Glutamatergic neuron (in vitro differentiated cells): ENCODE results near the gene RFESD. TPM values are rescaled to one million over a fixed set of nuclear protein-coding genes. Genes with fewer than 3 reads are reported as not detected.
"Not testable (repeated sequence)": the region's sequence is repeated elsewhere in the genome, so short reads cannot be mapped to it uniquely, and the experiment has no call there.

Experiments
- DNase-seq: peaks from one replicate; pipeline ENCODE4 v3.0.0; 2022
- H3K27ac Mint-ChIP-seq: one replicate; pipeline ENCODE4 v1.8.0; 2020; ENCODE audit warnings: mild to moderate bottlenecking, mixed read lengths, inconsistent platforms; ENCODE audit not compliant: unreplicated experiment
- H3K27me3 Mint-ChIP-seq: one replicate; pipeline ENCODE4 v1.8.0; 2020; ENCODE audit warnings: mild to moderate bottlenecking, moderate library complexity, mixed read lengths, inconsistent platforms; ENCODE audit not compliant: unreplicated experiment
- H3K36me3 Mint-ChIP-seq: one replicate; pipeline ENCODE4 v1.8.0; 2020; ENCODE audit warnings: mild to moderate bottlenecking, mixed read lengths, inconsistent platforms; ENCODE audit not compliant: unreplicated experiment
- H3K4me1 Mint-ChIP-seq: one replicate; pipeline ENCODE4 v1.8.0; 2020; ENCODE audit warnings: mild to moderate bottlenecking, low read depth, mixed read lengths, inconsistent platforms; ENCODE audit not compliant: unreplicated experiment
- H3K4me3 Mint-ChIP-seq: one replicate; pipeline ENCODE4 v1.8.0; 2020; ENCODE audit warnings: mild to moderate bottlenecking, mixed read lengths, inconsistent platforms; ENCODE audit not compliant: unreplicated experiment
- H3K9me3 Mint-ChIP-seq: one replicate; pipeline ENCODE4 v1.8.0; 2020; ENCODE audit warnings: mild to moderate bottlenecking, moderate library complexity, mixed read lengths, inconsistent platforms; ENCODE audit not compliant: unreplicated experiment
- total RNA-seq: library from RNA; stranded (reverse); fragmentation: NEBNext Ultra II Directional; extraction: Animal tissue kit (Norgen Biotek cat#: 25700); gene quantifications from one replicate; pipeline ENCODE4 v1.2.1, GENCODE V29; 2021; ENCODE audit not compliant: unreplicated experiment
- TF ChIP-seq, protein P1 (sequence below): fragments of 200-600 bp; sonication (generic); IDR thresholded peaks from one replicate; pipeline ENCODE4 v1.5.0; 2021; ENCODE audit not compliant: partially characterized antibody, unreplicated experiment

Gene RFESD
- total RNA-seq, 1 donor from 2014 or later, result 1.1 TPM

DNA sequence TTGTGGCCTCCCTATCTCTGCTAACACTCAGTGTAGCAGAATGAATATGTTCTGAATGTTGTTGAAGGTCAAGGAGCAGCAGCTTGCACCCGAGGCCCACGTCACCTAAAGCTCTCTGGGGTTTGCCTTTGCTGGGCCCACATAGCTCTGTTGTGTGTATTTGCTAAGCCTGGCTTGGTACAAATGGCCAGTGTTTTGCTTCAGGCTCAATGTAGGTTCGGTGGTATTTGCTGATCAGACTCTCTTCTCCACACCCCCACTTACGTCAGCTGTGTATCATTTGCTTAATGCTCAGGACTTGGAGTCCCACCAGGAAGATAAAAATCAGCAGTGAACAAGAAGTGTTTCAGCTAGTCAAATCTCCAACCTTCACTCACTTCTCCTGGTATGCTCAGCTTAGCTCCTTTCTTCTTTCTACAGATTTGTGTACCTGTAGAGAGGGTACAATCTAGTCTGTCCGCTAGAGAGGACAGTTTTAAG, 4.8 kb upstream of the RFESD start:
- Mint-ChIP-seq H3K9me3 (no peaks in the 10 kb centered on the region), H3K36me3 (peaks cover 6% of the 10 kb centered on the region), H3K27ac (no peak overlapping the region), H3K4me1 (no peaks in the 10 kb centered on the region), H3K4me3 (no peak overlapping the region), H3K27me3 (no peaks in the 10 kb centered on the region)
- DNase-seq, result no peak
- TF ChIP-seq, protein P1, sequence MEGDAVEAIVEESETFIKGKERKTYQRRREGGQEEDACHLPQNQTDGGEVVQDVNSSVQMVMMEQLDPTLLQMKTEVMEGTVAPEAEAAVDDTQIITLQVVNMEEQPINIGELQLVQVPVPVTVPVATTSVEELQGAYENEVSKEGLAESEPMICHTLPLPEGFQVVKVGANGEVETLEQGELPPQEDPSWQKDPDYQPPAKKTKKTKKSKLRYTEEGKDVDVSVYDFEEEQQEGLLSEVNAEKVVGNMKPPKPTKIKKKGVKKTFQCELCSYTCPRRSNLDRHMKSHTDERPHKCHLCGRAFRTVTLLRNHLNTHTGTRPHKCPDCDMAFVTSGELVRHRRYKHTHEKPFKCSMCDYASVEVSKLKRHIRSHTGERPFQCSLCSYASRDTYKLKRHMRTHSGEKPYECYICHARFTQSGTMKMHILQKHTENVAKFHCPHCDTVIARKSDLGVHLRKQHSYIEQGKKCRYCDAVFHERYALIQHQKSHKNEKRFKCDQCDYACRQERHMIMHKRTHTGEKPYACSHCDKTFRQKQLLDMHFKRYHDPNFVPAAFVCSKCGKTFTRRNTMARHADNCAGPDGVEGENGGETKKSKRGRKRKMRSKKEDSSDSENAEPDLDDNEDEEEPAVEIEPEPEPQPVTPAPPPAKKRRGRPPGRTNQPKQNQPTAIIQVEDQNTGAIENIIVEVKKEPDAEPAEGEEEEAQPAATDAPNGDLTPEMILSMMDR, result no peak

DNA sequence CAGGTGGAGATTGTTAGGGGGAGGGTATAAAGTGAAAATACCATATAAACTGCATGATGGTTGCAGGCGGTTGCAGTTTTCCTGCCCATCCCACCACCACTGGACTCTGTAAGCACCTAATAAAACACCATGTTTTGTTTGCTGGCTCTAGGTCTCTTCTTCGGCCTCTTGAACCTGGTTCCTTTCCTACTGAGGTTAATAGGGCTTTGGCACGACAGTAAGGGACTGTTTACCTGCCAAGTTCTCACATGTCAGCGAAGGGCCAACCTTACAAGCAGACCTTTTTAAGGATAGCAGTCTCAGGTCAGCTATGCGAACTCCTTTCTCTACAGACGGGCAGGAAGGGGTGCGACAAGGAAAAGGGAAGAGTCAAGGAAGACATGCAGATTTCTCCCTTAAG, 3.4 kb upstream of the RFESD start:
- Mint-ChIP-seq H3K4me1 (no peaks in the 10 kb centered on the region), H3K9me3 (no peaks in the 10 kb centered on the region), H3K4me3 (no peak overlapping the region), H3K27ac (no peak overlapping the region), H3K36me3 (peaks cover 6% of the 10 kb centered on the region), H3K27me3 (no peaks in the 10 kb centered on the region)
- TF ChIP-seq, protein P1, result no peak
- DNase-seq, result no peak

DNA sequence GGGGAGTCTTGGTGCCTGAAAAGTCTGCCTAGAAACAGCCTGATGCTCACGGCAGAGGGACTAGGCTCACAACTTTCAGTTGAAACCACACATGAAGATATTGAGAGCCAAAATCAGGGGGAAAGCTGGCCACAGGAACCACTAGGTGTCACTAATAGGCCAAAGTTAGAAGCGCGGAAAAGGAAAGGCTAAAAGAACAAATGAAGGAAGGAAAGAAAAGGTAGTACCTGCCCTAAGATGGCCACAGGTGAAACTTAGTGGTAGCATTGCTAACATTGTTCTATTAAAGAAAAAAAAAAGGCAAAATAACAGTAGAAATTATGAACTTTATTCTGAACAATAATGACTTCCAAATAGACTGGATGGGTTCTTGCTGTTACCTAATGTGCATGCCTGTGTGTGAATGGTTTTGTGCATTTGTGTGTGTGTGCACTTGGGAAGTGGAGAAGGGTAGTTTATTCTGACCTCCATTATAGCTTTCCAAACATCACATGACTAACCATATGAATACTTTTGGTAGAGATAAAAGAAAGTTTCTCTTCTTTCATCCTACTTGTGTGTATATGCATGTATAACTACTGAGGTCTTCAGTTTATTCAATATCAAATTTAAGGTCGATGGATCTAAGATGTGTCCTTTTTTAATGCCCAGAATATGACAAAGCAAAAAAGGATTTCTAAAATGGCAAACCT, 2.1 kb upstream of the RFESD start:
- DNase-seq, result peak; percentile 20
- TF ChIP-seq, protein P1, result peak; percentile 35
- H3K9me3 Mint-ChIP-seq, result no peaks in the 10 kb centered on the region
- peaks cover 6% of the 10 kb centered on the region for H3K36me3 Mint-ChIP-seq
- H3K27me3 Mint-ChIP-seq, result no peaks in the 10 kb centered on the region
- H3K27ac Mint-ChIP-seq, result no peak overlapping the region
- no peak overlapping the region for H3K4me3 Mint-ChIP-seq
- no peaks in the 10 kb centered on the region for H3K4me1 Mint-ChIP-seq

DNA sequence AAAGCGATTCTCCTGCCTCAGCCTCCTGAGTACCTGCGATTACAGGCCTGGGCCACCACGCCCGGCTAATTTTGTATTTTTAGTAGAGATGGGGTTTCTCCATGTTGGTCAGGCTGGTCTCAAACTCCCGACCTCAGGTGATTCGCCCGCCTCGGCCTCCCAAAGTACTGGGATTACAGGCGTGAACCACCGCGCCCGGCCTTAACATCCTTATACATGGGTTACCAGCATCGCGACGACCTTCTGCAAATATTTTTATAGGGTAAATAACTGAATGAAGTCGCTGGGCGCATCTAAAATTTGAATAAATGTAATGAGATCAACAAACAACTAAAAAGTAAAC, 380 bp upstream of the RFESD start:
- H3K4me1 Mint-ChIP-seq, H3K9me3 Mint-ChIP-seq, H3K36me3 Mint-ChIP-seq, DNase-seq, H3K27me3 Mint-ChIP-seq: not testable (repeated sequence)
- peak overlapping the region; percentile 57 for H3K4me3 Mint-ChIP-seq
- peak overlapping the region; percentile 79 for H3K27ac Mint-ChIP-seq

DNA sequence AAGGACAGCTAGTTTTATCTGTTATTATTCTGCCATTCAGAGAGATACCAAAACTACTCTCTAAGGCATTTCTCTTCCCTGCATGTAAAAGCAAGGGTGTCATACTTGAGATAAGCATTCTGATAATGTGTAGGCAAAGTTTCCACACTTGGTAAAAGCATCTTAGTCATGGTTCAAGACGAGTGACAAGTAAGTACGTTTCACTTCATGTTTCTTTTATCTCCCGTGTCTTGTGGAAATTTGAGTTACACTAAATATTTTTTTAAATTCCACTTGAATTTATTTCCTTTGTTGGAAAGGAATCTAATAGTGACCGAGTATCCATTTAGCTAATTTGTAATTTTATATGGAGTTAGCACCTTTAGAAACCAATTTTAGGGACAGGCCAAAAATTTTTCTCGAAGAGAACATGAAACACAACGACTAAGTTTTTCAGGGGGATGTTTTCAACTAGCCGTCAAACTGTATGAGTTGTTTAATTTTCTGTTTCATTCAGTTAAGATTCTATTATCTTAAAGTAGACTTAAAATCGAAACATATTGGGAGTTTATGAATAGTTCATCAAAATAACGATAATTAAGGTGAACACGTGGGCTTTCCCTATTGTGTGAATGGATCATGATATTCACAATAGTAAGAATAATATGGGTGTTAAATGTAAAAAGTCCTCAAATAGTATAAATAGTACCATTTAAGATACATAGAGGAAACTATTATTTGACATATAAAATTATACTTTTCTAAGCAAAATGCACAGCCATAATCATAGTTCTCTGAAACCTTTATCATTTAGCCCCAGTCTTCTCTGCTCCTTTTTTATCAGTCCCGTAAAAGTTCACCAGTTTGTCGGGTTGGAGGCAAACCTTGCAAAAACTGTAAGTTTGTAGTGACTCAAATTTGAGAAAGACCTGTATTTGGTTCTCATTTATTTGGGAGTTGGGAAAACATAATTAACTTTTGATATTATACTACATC, 1.6 kb downstream of the RFESD start:
- DNase-seq, result no peak
- Mint-ChIP-seq H3K27me3 (no peaks in the 10 kb centered on the region), H3K4me1 (no peaks in the 10 kb centered on the region), H3K36me3 (no peaks in the 10 kb centered on the region), H3K9me3 (no peaks in the 10 kb centered on the region), H3K4me3 (no peak overlapping the region), H3K27ac (no peak overlapping the region)
- TF ChIP-seq, protein P1, result no peak
